EH (cell line): Measurements from ENCODE around the gene GNPDA1.

Source experiments
- DNase-seq: peaks from one replicate; pipeline ENCODE4 v3.0.0-alpha.2; 2015; ENCODE audit warnings: low read depth

GNPDA1 gene

GRCh38 chr5:141954194-141954593 lies 58.6 kb downstream of the GNPDA1 start:
- DNase-seq, result no peak

GRCh38 chr5:141952020-141952419 lies 60.8 kb downstream of the GNPDA1 start:
- DNase-seq, result no peak

GRCh38 chr5:141951332-141951781 lies 61.5 kb downstream of the GNPDA1 start:
- no peak for DNase-seq
